ENCODE data around the gene EFNA1.

DNA sequence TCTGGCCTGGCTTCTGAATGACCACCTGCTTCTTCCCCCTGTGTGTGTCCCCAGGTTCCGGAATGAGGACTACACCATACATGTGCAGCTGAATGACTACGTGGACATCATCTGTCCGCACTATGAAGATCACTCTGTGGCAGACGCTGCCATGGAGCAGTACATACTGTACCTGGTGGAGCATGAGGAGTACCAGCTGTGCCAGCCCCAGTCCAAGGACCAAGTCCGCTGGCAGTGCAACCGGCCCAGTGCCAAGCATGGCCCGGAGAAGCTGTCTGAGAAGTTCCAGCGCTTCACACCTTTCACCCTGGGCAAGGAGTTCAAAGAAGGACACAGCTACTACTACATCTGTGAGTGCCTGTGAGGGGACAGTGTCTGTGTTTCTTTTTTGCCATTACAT is 3.6 kb downstream of the EFNA1 start:
- TF ChIP-seq, protein P1, sequence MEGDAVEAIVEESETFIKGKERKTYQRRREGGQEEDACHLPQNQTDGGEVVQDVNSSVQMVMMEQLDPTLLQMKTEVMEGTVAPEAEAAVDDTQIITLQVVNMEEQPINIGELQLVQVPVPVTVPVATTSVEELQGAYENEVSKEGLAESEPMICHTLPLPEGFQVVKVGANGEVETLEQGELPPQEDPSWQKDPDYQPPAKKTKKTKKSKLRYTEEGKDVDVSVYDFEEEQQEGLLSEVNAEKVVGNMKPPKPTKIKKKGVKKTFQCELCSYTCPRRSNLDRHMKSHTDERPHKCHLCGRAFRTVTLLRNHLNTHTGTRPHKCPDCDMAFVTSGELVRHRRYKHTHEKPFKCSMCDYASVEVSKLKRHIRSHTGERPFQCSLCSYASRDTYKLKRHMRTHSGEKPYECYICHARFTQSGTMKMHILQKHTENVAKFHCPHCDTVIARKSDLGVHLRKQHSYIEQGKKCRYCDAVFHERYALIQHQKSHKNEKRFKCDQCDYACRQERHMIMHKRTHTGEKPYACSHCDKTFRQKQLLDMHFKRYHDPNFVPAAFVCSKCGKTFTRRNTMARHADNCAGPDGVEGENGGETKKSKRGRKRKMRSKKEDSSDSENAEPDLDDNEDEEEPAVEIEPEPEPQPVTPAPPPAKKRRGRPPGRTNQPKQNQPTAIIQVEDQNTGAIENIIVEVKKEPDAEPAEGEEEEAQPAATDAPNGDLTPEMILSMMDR (IDR thresholded peaks at IDR 0.05), result no peak
- TF ChIP-seq EZH2 (IDR thresholded peaks at IDR 0.05), result no peak

Data from neural progenitor cell (in vitro differentiated cells).